HEK293 (cell line): Measurements from ENCODE around the gene FOXB2.

ENCODE experiments used
- CTCF ChIA-PET: fragments of 350-600 bp; formaldehyde crosslinking; extraction: SDS; loops from one replicate; lab custom pipeline; 2021; ENCODE audit warnings: antibody characterized with exemption; lab: Yijun Ruan, JAX
- POLR2A ChIA-PET: fragments of 300-600 bp; formaldehyde crosslinking; extraction: SDS; loops from one replicate; lab custom pipeline; 2020; ENCODE audit warnings: antibody characterized with exemption, inconsistent platforms; lab: Yijun Ruan, JAX
- H3K27ac ChIP-seq: fragments of 200-500 bp; sonication (Bioruptor generic); 2 replicates; pipeline ENCODE4 v1.5.1; 2014; ENCODE audit warnings: low read depth, low read length, control low read depth, inconsistent platforms; ENCODE audit errors: extremely low read depth
- H3K36me3 ChIP-seq, 2 experiments: fragments of 200-500 bp in 1 of 2; sonication (Bioruptor generic) in 1 of 2; 1 replicate in 1 of 2; 2 replicates in 1 of 2; pipeline ENCODE4 v1.5.1; 2014 to 2017; ENCODE audit warnings: inconsistent platforms in 2 of 2, low read length in 2 of 2; ENCODE audit not compliant: control insufficient read depth in 2 of 2, insufficient read depth in 1 of 2
- H3K4me1 ChIP-seq: fragments of 200-500 bp; sonication (Bioruptor generic); 2 replicates; pipeline ENCODE4 v1.5.1; 2014; ENCODE audit warnings: mild to moderate bottlenecking, low read length, inconsistent platforms; ENCODE audit not compliant: control insufficient read depth, insufficient read depth
- H3K4me3 ChIP-seq: 2 replicates; pipeline ENCODE4 v1.5.1; 2011; ENCODE audit warnings: low read depth, mild to moderate bottlenecking, control low read depth, low read length, moderate library complexity
- H3K9me3 ChIP-seq: fragments of 200-500 bp; sonication (Bioruptor generic); 2 replicates; pipeline ENCODE4 v1.5.1; 2014; ENCODE audit warnings: low read depth, low read length, inconsistent platforms; ENCODE audit not compliant: control insufficient read depth, insufficient read depth
- ZBTB20 ChIP-seq: fragments of 450-650 bp; formaldehyde crosslinking; IDR thresholded peaks from 2 replicates; pipeline ENCODE4 v1.5.1; 2016; ENCODE audit warnings: missing biosample characterization, missing genetic modification characterization
- ZNF266 ChIP-seq: fragments of 450-650 bp; formaldehyde crosslinking; IDR thresholded peaks from 2 replicates; pipeline ENCODE4 v1.5.1; 2016; ENCODE audit warnings: missing biosample characterization, missing genetic modification characterization, low read depth
- ZNF792 ChIP-seq: fragments of 450-650 bp; formaldehyde crosslinking; IDR thresholded peaks from 2 replicates; pipeline ENCODE4 v1.5.1; 2016; ENCODE audit warnings: missing biosample characterization, missing genetic modification characterization
- TF ChIP-seq, protein P1 (sequence below): fragments of 450-650 bp; formaldehyde crosslinking; IDR thresholded peaks from 2 replicates; pipeline ENCODE4 v1.5.1; 2016; ENCODE audit warnings: missing biosample characterization, missing genetic modification characterization
- TF ChIP-seq, protein P2 (sequence below): fragments of 450-650 bp; formaldehyde crosslinking; IDR thresholded peaks from 2 replicates; pipeline ENCODE4 v1.5.1; 2016; ENCODE audit warnings: missing biosample characterization, missing genetic modification characterization, low read depth

FOXB2 gene

DNA sequence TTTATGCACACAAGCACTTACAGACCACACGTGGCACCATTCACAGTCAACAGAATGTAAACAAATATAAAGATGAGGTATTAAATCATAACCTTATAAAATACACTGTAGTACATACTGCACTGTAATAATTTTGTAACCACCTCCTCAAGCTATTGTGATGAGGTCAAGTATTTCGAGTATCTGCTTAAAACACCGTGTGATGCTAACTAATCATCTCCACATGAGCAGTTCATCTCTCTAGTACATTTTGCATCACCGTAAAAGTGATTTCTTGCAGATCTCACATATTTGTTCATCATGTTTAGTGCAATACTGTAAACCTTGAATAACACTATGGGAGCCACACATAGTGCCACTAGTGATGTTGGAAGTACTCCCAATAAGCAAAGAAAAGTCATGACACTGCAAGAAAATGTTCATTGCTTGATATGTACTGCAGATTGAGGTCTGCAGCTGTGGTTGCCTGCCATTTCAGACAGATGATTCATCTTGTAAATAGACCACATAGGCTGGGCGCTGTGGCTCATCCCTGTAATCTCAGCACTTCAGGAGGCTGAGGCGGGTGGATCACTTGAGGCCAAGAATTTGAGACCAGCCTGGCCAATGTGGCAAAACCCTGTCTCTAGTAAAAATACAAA, 44.3 kb downstream of the FOXB2 start:
- Histone ChIP-seq H3K27ac (no peak overlapping the region), H3K9me3 (no peaks in the 10 kb centered on the region), H3K36me3 (no peaks in the 10 kb centered on the region), H3K4me1 (no peaks in the 10 kb centered on the region), H3K4me3 (no peak overlapping the region)
- POLR2A ChIA-PET: no interaction called here
- TF ChIP-seq, protein P1, sequence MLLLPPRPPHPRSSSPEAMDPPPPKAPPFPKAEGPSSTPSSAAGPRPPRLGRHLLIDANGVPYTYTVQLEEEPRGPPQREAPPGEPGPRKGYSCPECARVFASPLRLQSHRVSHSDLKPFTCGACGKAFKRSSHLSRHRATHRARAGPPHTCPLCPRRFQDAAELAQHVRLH (tag by site-specific recombination): no peak
- TF ChIP-seq ZBTB20 (tag by site-specific recombination) (no peak), ZNF266 (no peak)
- TF ChIP-seq, protein P2, sequence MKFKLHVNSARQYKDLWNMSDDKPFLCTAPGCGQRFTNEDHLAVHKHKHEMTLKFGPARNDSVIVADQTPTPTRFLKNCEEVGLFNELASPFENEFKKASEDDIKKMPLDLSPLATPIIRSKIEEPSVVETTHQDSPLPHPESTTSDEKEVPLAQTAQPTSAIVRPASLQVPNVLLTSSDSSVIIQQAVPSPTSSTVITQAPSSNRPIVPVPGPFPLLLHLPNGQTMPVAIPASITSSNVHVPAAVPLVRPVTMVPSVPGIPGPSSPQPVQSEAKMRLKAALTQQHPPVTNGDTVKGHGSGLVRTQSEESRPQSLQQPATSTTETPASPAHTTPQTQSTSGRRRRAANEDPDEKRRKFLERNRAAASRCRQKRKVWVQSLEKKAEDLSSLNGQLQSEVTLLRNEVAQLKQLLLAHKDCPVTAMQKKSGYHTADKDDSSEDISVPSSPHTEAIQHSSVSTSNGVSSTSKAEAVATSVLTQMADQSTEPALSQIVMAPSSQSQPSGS (tag by site-specific recombination): no peak
- CTCF ChIA-PET: no interaction called here

DNA sequence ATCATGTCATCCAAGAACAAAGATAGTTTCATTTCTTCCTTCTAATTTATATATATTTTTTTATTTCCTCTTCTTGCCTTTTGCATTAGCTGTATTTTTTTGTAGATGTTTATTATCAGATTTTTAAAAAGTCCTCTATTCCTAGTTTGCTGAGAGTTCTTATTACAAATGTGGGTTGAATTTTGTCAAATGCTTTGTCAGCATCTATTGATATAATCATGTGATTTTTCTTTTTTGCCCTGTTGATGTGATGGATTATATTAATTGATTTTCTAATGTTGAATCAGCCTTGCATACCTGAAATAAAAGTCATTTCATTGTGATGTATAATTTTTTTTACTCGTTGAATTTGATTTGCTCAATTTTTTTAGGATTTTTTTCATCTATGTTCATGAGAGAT, 46.9 kb downstream of the FOXB2 start:
- no peak overlapping the region for H3K4me3 ChIP-seq
- ChIA-PET CTCF (interaction anchor here (0.8 to 0.9 kb wide), 2 partner anchors 12 to 345 kb away, joined by 3 to 5 read pairs; no protein-coding TSS in a partner anchor), POLR2A (no interaction called here)
- H3K9me3 ChIP-seq: no peaks in the 10 kb centered on the region
- H3K27ac ChIP-seq: no peak overlapping the region
- no peaks in the 10 kb centered on the region for H3K4me1 ChIP-seq
- no peaks in the 10 kb centered on the region for H3K36me3 ChIP-seq
- TF ChIP-seq ZNF792 (tag by site-specific recombination): no peak
